ENCODE measurements around the gene ZNF93. TPM values are rescaled to one million over a fixed set of nuclear protein-coding genes. Genes with fewer than 3 reads are reported as not detected.
"Not testable (repeated sequence)": the region's sequence is repeated elsewhere in the genome, so short reads cannot be mapped to it uniquely, and the experiment has no call there.

Gene ZNF93
- total RNA-seq, 4 donors from 2014 or later = 6.0 to 12.5 (median 7.2) TPM

DNA sequence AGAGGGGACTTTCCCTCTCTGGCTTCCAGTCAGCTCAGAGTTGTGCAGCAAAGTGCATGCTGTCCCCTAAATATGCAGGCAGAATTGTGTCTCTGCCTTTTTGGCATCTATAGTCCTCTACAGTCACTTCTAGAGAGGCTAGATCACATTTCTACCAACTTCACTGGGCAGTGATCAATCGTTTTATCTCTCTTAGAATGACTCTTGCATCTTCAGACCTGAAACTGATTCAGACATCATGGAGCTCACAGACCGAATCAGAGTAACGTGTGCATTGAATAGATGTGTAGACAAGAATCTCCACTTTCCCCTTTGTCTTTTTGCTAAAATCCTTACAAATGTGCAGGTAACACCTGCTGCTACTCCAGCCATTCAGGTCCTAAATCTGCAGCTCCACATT lies 28.8 kb upstream of the ZNF93 start:
- DNase-seq (ENCODE audit: low spot score in 2 of 2) = no peak
- Histone ChIP-seq H3K27ac (no peak overlapping the region), H3K27me3 (no peaks in the 10 kb centered on the region), H3K4me1 (peaks cover 21% of the 10 kb centered on the region), H3K36me3 (peaks cover 13% of the 10 kb centered on the region), H3K4me3 (no peak overlapping the region), H3K9me3 (no peaks in the 10 kb centered on the region)
- WGBS = 90% methylated on average over 3 of the region's 3 CpGs
- TF ChIP-seq EP300 (IDR thresholded peaks at IDR 0.05) (no peak), POLR2AphosphoS5 (IDR thresholded peaks at IDR 0.05) (no peak), CTCF (IDR thresholded peaks at IDR 0.05) (no peak), POLR2A (IDR thresholded peaks at IDR 0.05) (no peak)

- H3K36me3 ChIP-seq = peaks cover 13% of the 10 kb centered on the region
- no peaks in the 10 kb centered on the region for H3K27me3 ChIP-seq
- H3K4me1 ChIP-seq = peaks cover 7% of the 10 kb centered on the region
- no peaks in the 10 kb centered on the region for H3K9me3 ChIP-seq
- H3K4me3 ChIP-seq = no peak overlapping the region
- no peak for DNase-seq (ENCODE audit: low spot score in 2 of 2)
- H3K27ac ChIP-seq = no peak overlapping the region
- TF ChIP-seq POLR2AphosphoS5 (IDR thresholded peaks at IDR 0.05) = no peak
Observed at GRCh38 chr19:19873381-19873780, 27.4 kb upstream of the ZNF93 start.

- H3K4me1 ChIP-seq = no peaks in the 10 kb centered on the region
- peaks cover 31% of the 10 kb centered on the region for H3K36me3 ChIP-seq
- H3K27me3 ChIP-seq = no peaks in the 10 kb centered on the region
- 64% methylated on average over 4 of the region's 4 CpGs for WGBS
- no peak for DNase-seq (ENCODE audit: low spot score in 2 of 2)
- H3K4me3 ChIP-seq = no peak overlapping the region
- TF ChIP-seq POLR2AphosphoS5 (IDR thresholded peaks at IDR 0.05) = no peak
- no peak for TF ChIP-seq CTCF (IDR thresholded peaks at IDR 0.05)
- no peak for TF ChIP-seq POLR2A (IDR thresholded peaks at IDR 0.05)
- TF ChIP-seq EP300 (IDR thresholded peaks at IDR 0.05) = no peak
- H3K9me3 ChIP-seq = peaks cover 4% of the 10 kb centered on the region
- H3K27ac ChIP-seq = no peak overlapping the region
Observed at GRCh38 chr19:19877724-19878123, 23.0 kb upstream of the ZNF93 start.

- Histone ChIP-seq H3K27me3 (no peaks in the 10 kb centered on the region), H3K27ac (no peak overlapping the region), H3K9me3 (peaks cover 19% of the 10 kb centered on the region), H3K36me3 (peaks cover 62% of the 10 kb centered on the region), H3K4me1 (no peaks in the 10 kb centered on the region), H3K4me3 (no peak overlapping the region)
- WGBS = 97% methylated on average over 1 of the region's 1 CpG
- TF ChIP-seq EP300 (IDR thresholded peaks at IDR 0.05) (no peak), POLR2A (IDR thresholded peaks at IDR 0.05) (no peak), CTCF (IDR thresholded peaks at IDR 0.05) (no peak), POLR2AphosphoS5 (IDR thresholded peaks at IDR 0.05) (no peak)
- DNase-seq (ENCODE audit: low spot score in 2 of 2) = no peak
Observed at GRCh38 chr19:19884583-19884982, 16.2 kb upstream of the ZNF93 start.

GRCh38 chr19:19892055-19892941 lies 8.4 kb upstream of the ZNF93 start:
- H3K27me3 ChIP-seq; H3K4me3 ChIP-seq; H3K27ac ChIP-seq; H3K4me1 ChIP-seq; DNase-seq (ENCODE audit: low spot score in 2 of 2): not testable (repeated sequence)
- 95% methylated on average over 3 of the region's 3 CpGs for WGBS
- Histone ChIP-seq H3K9me3 (peaks cover 41% of the 10 kb centered on the region), H3K36me3 (peaks cover 38% of the 10 kb centered on the region)

DNA sequence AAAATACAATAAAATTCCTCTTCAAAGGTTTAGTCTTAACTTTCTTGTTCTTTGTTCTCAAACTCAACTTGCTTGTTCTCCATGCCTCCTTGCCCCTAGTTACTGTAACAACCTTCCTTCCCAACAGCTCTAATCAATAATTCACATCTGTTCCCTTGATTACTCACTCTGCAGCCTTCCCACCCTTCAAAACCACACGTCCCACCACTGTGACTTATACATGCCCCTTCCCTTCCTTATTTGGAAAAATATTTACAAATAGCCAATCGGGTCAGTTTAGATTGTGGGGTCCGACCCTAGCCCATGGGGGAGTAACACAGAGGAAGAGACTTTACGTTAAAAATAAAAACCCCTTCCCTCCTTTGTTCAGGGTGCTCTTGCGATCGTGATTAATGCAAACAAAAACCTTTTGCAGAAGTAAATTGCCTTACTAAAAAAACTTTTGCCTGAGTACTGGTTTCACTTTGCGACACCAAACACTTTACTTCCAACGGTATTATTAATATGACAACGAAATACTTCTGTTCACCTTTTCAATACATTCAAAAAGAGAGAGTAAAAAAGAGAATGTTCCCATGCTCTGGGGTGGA lies 512 bp upstream of the ZNF93 start:
- Histone ChIP-seq H3K27me3 (no peaks in the 10 kb centered on the region), H3K36me3 (no peaks in the 10 kb centered on the region), H3K4me1 (peaks cover 9% of the 10 kb centered on the region), H3K27ac (peak overlapping the region; percentile 83), H3K4me3 (peak overlapping the region; percentile 72), H3K9me3 (peaks cover 7% of the 10 kb centered on the region)
- WGBS = under 1% methylated on average over 9 of the region's 9 CpGs
- no peak for TF ChIP-seq POLR2A (IDR thresholded peaks at IDR 0.05)
- TF ChIP-seq CTCF (IDR thresholded peaks at IDR 0.05) = no peak
- TF ChIP-seq EP300 (IDR thresholded peaks at IDR 0.05) = no peak
- TF ChIP-seq POLR2AphosphoS5 (IDR thresholded peaks at IDR 0.05) = no peak
- no peak for DNase-seq (ENCODE audit: low spot score in 2 of 2)

GRCh38 chr19:19907551-19907950 lies 6.8 kb downstream of the ZNF93 start:
- H3K27me3 ChIP-seq; H3K4me3 ChIP-seq; H3K4me1 ChIP-seq; H3K9me3 ChIP-seq; H3K27ac ChIP-seq; DNase-seq (ENCODE audit: low spot score in 2 of 2); H3K36me3 ChIP-seq: not testable (repeated sequence)
- 59% methylated on average over 3 of the region's 3 CpGs for WGBS

Data from suprapubic skin (tissue), 4 donors.